Measurements from ENCODE around the gene OR51T1.

OR51T1 gene

GRCh38 chr11:4924239-4924638 lies 42.5 kb downstream of the OR51T1 start, which contains the start of gene OR51G1:
Gene OR51G1, minus strand, starts transcription at chr11:4924339. Its CDS starts 0 bp downstream, at chr11:4924339.
- no peak for TF ChIP-seq CTCF (conservative IDR thresholded peaks at IDR 0.05; ENCODE audit: low read depth, low read length)
- DNase-seq (ENCODE audit: low read depth): no peak

GRCh38 chr11:4926608-4927007 lies 44.9 kb downstream of the OR51T1 start:
- no peak overlapping the region for H3K4me3 ChIP-seq (ENCODE audit: low read depth, low read length)
- DNase-seq (ENCODE audit: low read depth): peak; percentile 33
- no peak for TF ChIP-seq CTCF (conservative IDR thresholded peaks at IDR 0.05; ENCODE audit: low read depth, low read length)

More at GRCh38 chr11:4924239-4924638, 42.5 kb downstream of the OR51T1 start, which contains the start of gene OR51G1:
- H3K4me3 ChIP-seq (ENCODE audit: low read depth, low read length): no peak within 1 kb of the TSS
